Subcutaneous adipose tissue (tissue), 4 donors: ENCODE data around the gene GMDS. TPM values are rescaled to one million over a fixed set of nuclear protein-coding genes. Genes with fewer than 3 reads are reported as not detected.

Experiments used
- total RNA-seq, 4 donors: library from RNA; depleted of rRNA; stranded (reverse); fragments of >200 nt; gene quantifications; one replicate each; pipeline ENCODE4 v1.1.0, GENCODE V29; 2016
- TF ChIP-seq, protein P1 (sequence below): fragments of 450-650 bp; IDR thresholded peaks from one replicate; pipeline ENCODE4 v1.5.1; 2016; ENCODE audit warnings: low read depth, mild to moderate bottlenecking, control low read depth, antibody characterized with exemption, moderate library complexity

The GMDS gene
- total RNA-seq, 4 donors from 2014 or later: 10.1 to 17.3 (median 13.9) TPM

GRCh38 chr6:2081155-2082138 lies 164.0 kb downstream of the GMDS start:
- TF ChIP-seq, protein P1, sequence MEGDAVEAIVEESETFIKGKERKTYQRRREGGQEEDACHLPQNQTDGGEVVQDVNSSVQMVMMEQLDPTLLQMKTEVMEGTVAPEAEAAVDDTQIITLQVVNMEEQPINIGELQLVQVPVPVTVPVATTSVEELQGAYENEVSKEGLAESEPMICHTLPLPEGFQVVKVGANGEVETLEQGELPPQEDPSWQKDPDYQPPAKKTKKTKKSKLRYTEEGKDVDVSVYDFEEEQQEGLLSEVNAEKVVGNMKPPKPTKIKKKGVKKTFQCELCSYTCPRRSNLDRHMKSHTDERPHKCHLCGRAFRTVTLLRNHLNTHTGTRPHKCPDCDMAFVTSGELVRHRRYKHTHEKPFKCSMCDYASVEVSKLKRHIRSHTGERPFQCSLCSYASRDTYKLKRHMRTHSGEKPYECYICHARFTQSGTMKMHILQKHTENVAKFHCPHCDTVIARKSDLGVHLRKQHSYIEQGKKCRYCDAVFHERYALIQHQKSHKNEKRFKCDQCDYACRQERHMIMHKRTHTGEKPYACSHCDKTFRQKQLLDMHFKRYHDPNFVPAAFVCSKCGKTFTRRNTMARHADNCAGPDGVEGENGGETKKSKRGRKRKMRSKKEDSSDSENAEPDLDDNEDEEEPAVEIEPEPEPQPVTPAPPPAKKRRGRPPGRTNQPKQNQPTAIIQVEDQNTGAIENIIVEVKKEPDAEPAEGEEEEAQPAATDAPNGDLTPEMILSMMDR: no peak

DNA sequence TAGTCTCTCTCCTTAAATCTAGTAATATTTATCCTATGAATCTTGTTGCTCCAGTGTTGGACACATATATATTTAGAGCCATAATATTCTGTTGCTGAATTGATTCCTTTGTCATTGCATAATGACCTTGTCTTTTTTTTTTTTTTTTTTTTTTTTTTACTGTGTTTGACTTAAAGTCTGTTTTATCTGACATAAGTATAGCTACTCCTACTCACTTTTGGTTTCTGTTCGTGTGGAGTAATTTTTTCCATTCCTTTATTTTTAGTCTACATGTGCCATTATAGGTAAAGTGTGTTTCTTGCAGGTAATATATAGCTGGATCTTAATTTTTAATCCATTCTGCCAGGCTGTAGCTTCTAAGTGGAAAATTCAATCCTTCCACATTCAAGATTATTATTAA lies 166.5 kb downstream of the GMDS start:
- TF ChIP-seq, protein P1: no peak

DNA sequence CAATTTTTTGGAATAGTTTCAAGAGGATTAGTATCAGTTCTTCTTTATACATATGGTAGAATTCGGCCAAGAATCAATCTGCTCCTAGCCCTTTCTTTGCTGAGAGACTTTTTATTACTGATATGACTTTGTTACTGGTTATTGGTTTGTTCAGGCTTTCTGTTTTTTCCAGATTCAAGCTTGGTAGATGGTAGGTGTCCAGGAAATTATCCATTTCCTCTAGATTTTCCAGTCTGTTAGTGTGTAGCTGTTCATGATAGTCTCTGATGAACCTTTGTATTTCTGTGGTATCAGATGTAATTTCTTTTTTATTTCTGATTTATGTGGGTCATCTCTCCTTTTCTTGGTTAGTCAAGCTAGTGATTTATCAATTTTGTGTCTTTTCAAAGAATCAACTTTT lies 167.6 kb downstream of the GMDS start:
- TF ChIP-seq, protein P1: no peak

DNA sequence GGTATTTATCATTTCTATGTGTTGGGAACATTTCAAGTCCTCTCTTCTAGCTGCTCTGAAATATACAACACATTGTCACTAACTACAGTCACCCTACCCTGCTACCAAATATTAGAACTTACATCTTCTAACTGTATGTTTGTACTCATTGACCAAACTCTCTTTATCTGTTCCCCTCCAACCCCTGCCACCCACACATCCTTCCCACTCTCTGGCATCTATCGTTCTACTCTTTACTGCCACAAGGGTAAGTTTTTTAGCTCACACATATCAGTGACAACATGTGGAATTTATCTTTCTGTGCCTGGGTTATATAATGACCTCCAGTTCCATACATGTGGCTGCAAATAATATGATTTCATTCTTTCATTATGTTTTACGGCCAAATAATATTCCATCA lies 171.9 kb downstream of the GMDS start:
- TF ChIP-seq, protein P1: no peak

DNA sequence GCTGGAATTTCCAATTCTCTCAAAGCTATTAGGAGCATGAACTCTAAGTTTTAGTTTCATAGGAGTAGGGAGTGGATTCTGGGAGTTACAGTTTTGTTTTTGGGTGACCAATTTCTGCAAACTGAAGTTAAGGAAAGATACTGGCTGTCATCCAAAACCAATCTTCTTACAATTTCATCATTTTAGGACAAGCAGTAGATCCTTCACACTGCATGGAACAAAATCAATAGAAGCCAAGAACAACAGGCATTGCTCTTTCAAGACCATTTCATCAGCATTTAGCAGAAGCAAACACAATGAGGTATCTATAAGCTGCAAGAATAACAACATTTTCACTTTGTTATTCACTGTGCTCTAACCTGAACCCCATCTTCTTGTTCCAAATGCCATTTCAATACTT lies 173.0 kb downstream of the GMDS start:
- TF ChIP-seq, protein P1: no peak

GRCh38 chr6:2063547-2063946 lies 181.9 kb downstream of the GMDS start:
- TF ChIP-seq, protein P1: no peak

GRCh38 chr6:2061880-2062279 lies 183.5 kb downstream of the GMDS start:
- TF ChIP-seq, protein P1: no peak
